HL-60 (cell line): ENCODE measurements around the gene PPP2R5C.

Source experiments
- GABPA ChIP-seq: IDR thresholded peaks from 2 replicates; pipeline ENCODE4 v1.6.1; 2012; ENCODE audit warnings: low read depth
- POLR2AphosphoS5 ChIP-seq: IDR thresholded peaks from 2 replicates; pipeline ENCODE4 v1.6.1; 2012; ENCODE audit warnings: low read depth
- SPI1 ChIP-seq: IDR thresholded peaks from 2 replicates; pipeline ENCODE4 v1.6.1; 2012; ENCODE audit warnings: low read depth, mild to moderate bottlenecking, borderline replicate concordance
- TF ChIP-seq, protein P1 (sequence below): IDR thresholded peaks from one replicate; pipeline ENCODE4 v1.5.1; 2011; ENCODE audit warnings: low read length, control low read depth, inconsistent platforms; ENCODE audit not compliant: insufficient read depth
- TF ChIP-seq, protein P2 (sequence below): IDR thresholded peaks from 2 replicates; pipeline ENCODE4 v1.6.1; 2012; ENCODE audit warnings: low read depth; ENCODE audit not compliant: insufficient replicate concordance

DNA sequence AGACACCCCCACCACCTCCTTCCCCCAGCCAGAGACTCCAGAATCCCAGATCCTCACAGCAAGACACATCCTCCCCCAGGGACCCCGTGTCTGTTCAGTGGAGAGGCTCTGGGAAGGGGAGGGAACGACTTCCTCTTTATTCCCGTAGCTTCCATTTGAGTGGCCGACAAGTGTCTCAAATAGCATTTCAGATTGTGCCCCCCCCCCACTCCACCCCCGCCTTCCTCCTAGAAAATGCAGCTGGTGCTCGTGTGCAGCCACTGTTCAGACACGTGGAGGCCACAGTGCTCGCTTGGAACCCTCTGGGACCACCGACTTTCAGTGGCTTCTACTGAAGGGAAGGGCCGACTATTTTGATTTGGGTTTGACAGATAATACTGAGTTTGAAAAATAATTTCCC, 14.3 kb downstream of the PPP2R5C start:
- TF ChIP-seq SPI1 (no peak), POLR2AphosphoS5 (no peak), GABPA (no peak)
- TF ChIP-seq, protein P1, sequence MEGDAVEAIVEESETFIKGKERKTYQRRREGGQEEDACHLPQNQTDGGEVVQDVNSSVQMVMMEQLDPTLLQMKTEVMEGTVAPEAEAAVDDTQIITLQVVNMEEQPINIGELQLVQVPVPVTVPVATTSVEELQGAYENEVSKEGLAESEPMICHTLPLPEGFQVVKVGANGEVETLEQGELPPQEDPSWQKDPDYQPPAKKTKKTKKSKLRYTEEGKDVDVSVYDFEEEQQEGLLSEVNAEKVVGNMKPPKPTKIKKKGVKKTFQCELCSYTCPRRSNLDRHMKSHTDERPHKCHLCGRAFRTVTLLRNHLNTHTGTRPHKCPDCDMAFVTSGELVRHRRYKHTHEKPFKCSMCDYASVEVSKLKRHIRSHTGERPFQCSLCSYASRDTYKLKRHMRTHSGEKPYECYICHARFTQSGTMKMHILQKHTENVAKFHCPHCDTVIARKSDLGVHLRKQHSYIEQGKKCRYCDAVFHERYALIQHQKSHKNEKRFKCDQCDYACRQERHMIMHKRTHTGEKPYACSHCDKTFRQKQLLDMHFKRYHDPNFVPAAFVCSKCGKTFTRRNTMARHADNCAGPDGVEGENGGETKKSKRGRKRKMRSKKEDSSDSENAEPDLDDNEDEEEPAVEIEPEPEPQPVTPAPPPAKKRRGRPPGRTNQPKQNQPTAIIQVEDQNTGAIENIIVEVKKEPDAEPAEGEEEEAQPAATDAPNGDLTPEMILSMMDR: no peak
- TF ChIP-seq, protein P2, sequence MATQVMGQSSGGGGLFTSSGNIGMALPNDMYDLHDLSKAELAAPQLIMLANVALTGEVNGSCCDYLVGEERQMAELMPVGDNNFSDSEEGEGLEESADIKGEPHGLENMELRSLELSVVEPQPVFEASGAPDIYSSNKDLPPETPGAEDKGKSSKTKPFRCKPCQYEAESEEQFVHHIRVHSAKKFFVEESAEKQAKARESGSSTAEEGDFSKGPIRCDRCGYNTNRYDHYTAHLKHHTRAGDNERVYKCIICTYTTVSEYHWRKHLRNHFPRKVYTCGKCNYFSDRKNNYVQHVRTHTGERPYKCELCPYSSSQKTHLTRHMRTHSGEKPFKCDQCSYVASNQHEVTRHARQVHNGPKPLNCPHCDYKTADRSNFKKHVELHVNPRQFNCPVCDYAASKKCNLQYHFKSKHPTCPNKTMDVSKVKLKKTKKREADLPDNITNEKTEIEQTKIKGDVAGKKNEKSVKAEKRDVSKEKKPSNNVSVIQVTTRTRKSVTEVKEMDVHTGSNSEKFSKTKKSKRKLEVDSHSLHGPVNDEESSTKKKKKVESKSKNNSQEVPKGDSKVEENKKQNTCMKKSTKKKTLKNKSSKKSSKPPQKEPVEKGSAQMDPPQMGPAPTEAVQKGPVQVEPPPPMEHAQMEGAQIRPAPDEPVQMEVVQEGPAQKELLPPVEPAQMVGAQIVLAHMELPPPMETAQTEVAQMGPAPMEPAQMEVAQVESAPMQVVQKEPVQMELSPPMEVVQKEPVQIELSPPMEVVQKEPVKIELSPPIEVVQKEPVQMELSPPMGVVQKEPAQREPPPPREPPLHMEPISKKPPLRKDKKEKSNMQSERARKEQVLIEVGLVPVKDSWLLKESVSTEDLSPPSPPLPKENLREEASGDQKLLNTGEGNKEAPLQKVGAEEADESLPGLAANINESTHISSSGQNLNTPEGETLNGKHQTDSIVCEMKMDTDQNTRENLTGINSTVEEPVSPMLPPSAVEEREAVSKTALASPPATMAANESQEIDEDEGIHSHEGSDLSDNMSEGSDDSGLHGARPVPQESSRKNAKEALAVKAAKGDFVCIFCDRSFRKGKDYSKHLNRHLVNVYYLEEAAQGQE: no peak
